Natural killer cell (primary cell): ENCODE measurements around the gene DCAF11. TPM values are rescaled to one million over a fixed set of nuclear protein-coding genes. Genes with fewer than 3 reads are reported as not detected.

Experiments
- ATAC-seq, 3 donors: fragments of 150-1000 bp in 2 of 3; fragments of 200-7000 bp in 1 of 3; cut with Tn5 transposase; 1 replicate in 1 of 3; 2 replicates in 2 of 3; pipeline ENCODE4 v1.10.0; 2021; ENCODE audit warnings: mild to moderate bottlenecking in 2 of 3, moderate library complexity in 2 of 3
- DNase-seq, 2 donors: peaks; one replicate each; pipeline versions ENCODE4 v3.0.0 to v3.0.0-alpha.2; 2013 to 2021; ENCODE audit warnings: mixed read lengths in 1 of 2
- H3K27ac ChIP-seq: one replicate; pipeline ENCODE4 v1.5.1; 2013; ENCODE audit warnings: mild to moderate bottlenecking, low read length
- H3K27me3 ChIP-seq: one replicate; pipeline ENCODE4 v1.6.1; 2013; ENCODE audit warnings: low read length; ENCODE audit not compliant: control insufficient read depth, insufficient read depth
- H3K36me3 ChIP-seq: one replicate; pipeline ENCODE4 v1.6.1; 2013; ENCODE audit warnings: low read length; ENCODE audit not compliant: control insufficient read depth, insufficient read depth
- H3K4me1 ChIP-seq: one replicate; pipeline ENCODE4 v1.6.1; 2013; ENCODE audit warnings: low read length; ENCODE audit not compliant: control insufficient read depth, insufficient read depth
- H3K4me3 ChIP-seq: one replicate; pipeline ENCODE4 v1.5.1; 2013; ENCODE audit warnings: low read length
- H3K9me3 ChIP-seq: one replicate; pipeline ENCODE4 v1.6.1; 2013; ENCODE audit warnings: low read length; ENCODE audit not compliant: control insufficient read depth, insufficient read depth
- H3K27ac Mint-ChIP-seq, 2 donors: one replicate each; pipeline ENCODE4 v1.8.0; 2022; ENCODE audit warnings: mild to moderate bottlenecking in 2 of 2, mixed read lengths in 2 of 2, moderate library complexity in 1 of 2
- H3K27me3 Mint-ChIP-seq, 2 donors: one replicate each; pipeline ENCODE4 v1.8.0; 2022; ENCODE audit warnings: low read depth in 2 of 2, mixed read lengths in 2 of 2
- H3K36me3 Mint-ChIP-seq: one replicate; pipeline ENCODE4 v1.8.0; 2022; ENCODE audit warnings: mixed read lengths
- H3K4me1 Mint-ChIP-seq, 2 donors: one replicate each; pipeline ENCODE4 v1.8.0; 2022; ENCODE audit warnings: mixed read lengths in 2 of 2
- H3K4me3 Mint-ChIP-seq: one replicate; pipeline ENCODE4 v1.8.0; 2022; ENCODE audit warnings: mild to moderate bottlenecking, moderate library complexity, mixed read lengths
- H3K9me3 Mint-ChIP-seq, 2 donors: one replicate each; pipeline ENCODE4 v1.8.0; 2022; ENCODE audit warnings: mixed read lengths in 2 of 2
- WGBS: methylation state at CpG from one replicate; pipeline ENCODE4 v1.1.7; 2013; ENCODE audit warnings: missing lambda C conversion rate; ENCODE audit not compliant: insufficient coverage; 5-methylcytosine and 5-hydroxymethylcytosine counted together
- intact Hi-C: fragments of 100-400 bp; cut with micrococcal nuclease; formaldehyde crosslinking; loops from one replicate; pipeline ENCODE4 v1.14.2; 2022
- total RNA-seq, 4 donors: library from RNA; stranded (reverse); fragments of 120-200 nt in 1 of 4; gene quantifications; one replicate each; pipeline versions ENCODE4 v1.2.3 to v1.2.4, GENCODE V29; 2013 to 2022
- TF ChIP-seq, protein P1 (sequence below): fragments of 200-600 bp; IDR thresholded peaks from one replicate; pipeline ENCODE4 v1.8.0; 2022; ENCODE audit warnings: antibody characterized with exemption

DCAF11 gene
- total RNA-seq, 3 donors from 2014 or later (not counting 1 experiment from before 2014, with no cell fraction given), result 77.5 to 99.3 (median 96.3) TPM

DNA sequence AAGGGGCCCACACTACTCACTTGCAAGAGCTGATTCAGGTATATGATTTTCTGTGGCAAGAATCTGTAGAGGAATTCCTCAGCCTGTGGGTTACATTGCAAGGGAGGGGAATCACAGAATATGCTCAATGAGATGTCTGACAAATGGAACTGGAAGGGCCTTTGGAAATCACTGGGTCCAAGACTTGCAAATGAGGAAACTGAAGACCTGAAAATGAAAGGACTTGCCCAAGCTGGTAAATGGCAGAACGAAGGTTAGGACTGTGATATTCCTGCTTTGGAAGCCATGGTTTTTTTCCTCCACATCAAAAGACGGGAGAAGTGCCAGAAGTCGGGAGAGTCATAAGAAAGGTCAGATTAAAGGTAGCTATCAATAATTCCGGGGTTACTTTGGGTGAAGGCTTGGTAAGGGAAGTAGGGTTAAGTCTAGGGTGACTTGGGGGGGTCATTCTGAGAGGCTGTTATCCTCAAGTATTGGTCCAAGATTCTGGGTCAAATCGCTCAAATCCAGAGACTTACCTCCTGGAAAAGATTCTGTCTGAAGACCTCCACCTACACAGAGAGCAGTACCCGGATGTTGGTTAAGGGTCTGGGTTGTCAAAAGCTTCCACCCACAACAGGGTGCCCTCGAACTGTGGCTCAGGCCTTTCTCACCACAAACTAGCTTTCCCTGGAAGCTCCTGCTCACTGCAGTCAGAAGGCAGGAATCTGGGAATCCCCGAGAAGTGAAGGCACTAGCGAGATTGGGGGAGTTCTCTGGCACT, 31.3 kb downstream of the DCAF11 start:
- ATAC-seq, result no peak
- WGBS, result 6% methylated on average over 8 of the region's 9 CpGs
- peaks cover 36% of the 10 kb centered on the region for H3K4me1 ChIP-seq

GRCh38 chr14:24146453-24146977, 31.9 kb downstream of the DCAF11 start, which contains the start of gene PSME2:
TSS of gene PSME2 (minus strand) at chr14:24146610. CDS start at chr14:24146581, 29 bp downstream.
- 0% methylated on average over 20 of the region's 25 CpGs for WGBS
- H3K27ac ChIP-seq, result peak within 1 kb of the TSS; percentile 88
- ATAC-seq (peak; percentile 66 to 80 (median 70)), DNase-seq (peak; percentile 82 to 92)
- Mint-ChIP-seq H3K4me3 (peak within 1 kb of the TSS; percentile 97), H3K9me3 (no peaks in the 10 kb centered on the region), H3K27me3 (no peaks in the 10 kb centered on the region), H3K36me3 (peaks cover 7% of the 10 kb centered on the region), H3K27ac (peak within 1 kb of the TSS; percentile 94), H3K4me1 (peaks cover 59 to 80% of the 10 kb centered on the region in 2 donors)
- H3K4me3 ChIP-seq, result peak within 1 kb of the TSS; percentile 91
- H3K4me1 ChIP-seq, result peaks cover 34% of the 10 kb centered on the region
- TF ChIP-seq, protein P1, sequence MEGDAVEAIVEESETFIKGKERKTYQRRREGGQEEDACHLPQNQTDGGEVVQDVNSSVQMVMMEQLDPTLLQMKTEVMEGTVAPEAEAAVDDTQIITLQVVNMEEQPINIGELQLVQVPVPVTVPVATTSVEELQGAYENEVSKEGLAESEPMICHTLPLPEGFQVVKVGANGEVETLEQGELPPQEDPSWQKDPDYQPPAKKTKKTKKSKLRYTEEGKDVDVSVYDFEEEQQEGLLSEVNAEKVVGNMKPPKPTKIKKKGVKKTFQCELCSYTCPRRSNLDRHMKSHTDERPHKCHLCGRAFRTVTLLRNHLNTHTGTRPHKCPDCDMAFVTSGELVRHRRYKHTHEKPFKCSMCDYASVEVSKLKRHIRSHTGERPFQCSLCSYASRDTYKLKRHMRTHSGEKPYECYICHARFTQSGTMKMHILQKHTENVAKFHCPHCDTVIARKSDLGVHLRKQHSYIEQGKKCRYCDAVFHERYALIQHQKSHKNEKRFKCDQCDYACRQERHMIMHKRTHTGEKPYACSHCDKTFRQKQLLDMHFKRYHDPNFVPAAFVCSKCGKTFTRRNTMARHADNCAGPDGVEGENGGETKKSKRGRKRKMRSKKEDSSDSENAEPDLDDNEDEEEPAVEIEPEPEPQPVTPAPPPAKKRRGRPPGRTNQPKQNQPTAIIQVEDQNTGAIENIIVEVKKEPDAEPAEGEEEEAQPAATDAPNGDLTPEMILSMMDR, result no peak
- no peaks in the 10 kb centered on the region for H3K27me3 ChIP-seq
- H3K9me3 ChIP-seq, result no peaks in the 10 kb centered on the region
- intact Hi-C loops, result loop anchor here (1.0 to 2.0 kb wide), 3 partner anchors 15 to 66 kb away; partner anchors contain the start of genes CHMP4A, IPO4 and IRF9
- H3K36me3 ChIP-seq, result peaks cover 43% of the 10 kb centered on the region

More for the DNA sequence above, 31.3 kb downstream of the DCAF11 start:
- H3K36me3 ChIP-seq, result peaks cover 36% of the 10 kb centered on the region
- peaks cover 58 to 82% of the 10 kb centered on the region in 2 donors for H3K4me1 Mint-ChIP-seq
- no peaks in the 10 kb centered on the region for H3K9me3 ChIP-seq
- DNase-seq, result no peak
- peaks cover 7% of the 10 kb centered on the region for H3K36me3 Mint-ChIP-seq
- TF ChIP-seq, protein P1, result no peak
- no peaks in the 10 kb centered on the region for H3K27me3 Mint-ChIP-seq
- H3K27me3 ChIP-seq, result no peaks in the 10 kb centered on the region
- H3K27ac ChIP-seq, result peak overlapping the region; percentile 88
- H3K4me3 ChIP-seq, result peak overlapping the region; percentile 91
- peak overlapping the region; percentile 97 for H3K4me3 Mint-ChIP-seq
- intact Hi-C loops, result loop anchor here (1.0 to 2.0 kb wide), 3 partner anchors 15 to 67 kb away; partner anchors contain the start of genes CHMP4A, IPO4 and IRF9
- peak overlapping the region; percentile 94 for H3K27ac Mint-ChIP-seq
- H3K9me3 Mint-ChIP-seq, result no peaks in the 10 kb centered on the region

DNA sequence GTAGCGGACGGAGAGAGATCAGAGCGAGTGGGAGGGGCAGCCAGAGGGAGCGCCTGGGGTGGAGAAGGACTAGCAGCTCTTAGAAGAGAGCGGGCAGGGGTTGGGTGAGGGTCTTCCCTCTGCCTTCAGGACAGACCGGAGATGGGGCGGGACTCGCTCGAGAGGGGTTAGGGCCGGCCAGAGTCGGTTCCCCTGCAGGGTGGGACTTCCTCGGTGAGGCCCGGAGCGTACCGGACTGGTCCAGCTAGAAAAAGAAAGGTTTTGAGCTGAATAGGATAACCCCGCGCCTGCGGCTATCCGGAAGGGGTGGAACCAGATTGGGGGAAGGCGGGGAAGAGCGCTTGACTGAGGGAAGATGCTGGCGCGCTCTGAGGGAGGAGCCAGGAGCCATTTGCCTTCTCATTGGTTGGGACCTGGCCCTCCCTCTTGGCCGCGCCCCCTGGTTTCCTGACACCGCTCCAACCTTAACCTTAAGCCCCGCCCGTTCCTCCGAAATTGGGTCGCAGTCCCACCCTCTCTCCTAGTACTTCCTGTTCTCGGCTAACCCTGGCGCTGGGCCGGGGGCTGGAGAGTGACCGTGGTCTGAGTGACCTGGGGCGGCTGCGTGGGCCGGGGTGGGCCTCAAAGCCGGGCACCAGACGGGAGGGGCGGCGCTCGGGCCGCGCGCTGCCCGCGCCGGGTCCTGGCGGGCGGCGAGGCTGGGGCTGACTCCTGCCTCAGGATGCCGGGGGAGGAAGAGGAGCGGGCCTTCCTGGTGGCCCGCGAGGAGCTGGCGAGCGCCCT, 32.6 kb downstream of the DCAF11 start, which contains the start of gene RNF31:
Gene RNF31, plus strand, starts transcription at position 521 of the 783 bp plus-strand sequence. Its CDS starts 201 bp downstream, at position 722.
- H3K36me3 Mint-ChIP-seq, result peaks cover 7% of the 10 kb centered on the region
- WGBS, result under 1% methylated on average over 57 of the region's 57 CpGs
- intact Hi-C loops, result loop anchor here (1.0 to 2.0 kb wide), 6 partner anchors 11 to 124 kb away; partner anchors contain the start of genes CHMP4A, DCAF11, IPO4 and IRF9

More for the DNA sequence above, 32.6 kb downstream of the DCAF11 start, which contains the start of gene RNF31:
- H3K4me3 ChIP-seq, result peak within 1 kb of the TSS; percentile 91
- peaks cover 53 to 73% of the 10 kb centered on the region in 2 donors for H3K4me1 Mint-ChIP-seq
- H3K36me3 ChIP-seq, result peaks cover 49% of the 10 kb centered on the region
- peak within 1 kb of the TSS; percentile 88 for H3K27ac ChIP-seq
- H3K27me3 Mint-ChIP-seq, result no peaks in the 10 kb centered on the region
- H3K4me1 ChIP-seq, result peaks cover 29% of the 10 kb centered on the region
- H3K27me3 ChIP-seq, result no peaks in the 10 kb centered on the region
- no peaks in the 10 kb centered on the region for H3K9me3 ChIP-seq
- peak within 1 kb of the TSS; percentile 94 for H3K27ac Mint-ChIP-seq
- DNase-seq, result peak; percentile 95 to 99
- peak within 1 kb of the TSS; percentile 97 for H3K4me3 Mint-ChIP-seq
- no peaks in the 10 kb centered on the region for H3K9me3 Mint-ChIP-seq
- TF ChIP-seq, protein P1, result no peak
- peak; percentile 86 to 95 (median 86) for ATAC-seq
